Measurements from ENCODE around the gene LIPJ.

Gene LIPJ

GRCh38 chr10:88586462-88586861 lies at the start of gene LIPJ:
LIPJ (plus strand) TSS chr10:88586762; CDS start chr10:88590688, 3,926 bp downstream.
- no peak for DNase-seq

- no peak for DNase-seq
Measured at GRCh38 chr10:88537322-88537721, 49.2 kb upstream of the LIPJ start.

GRCh38 chr10:88538048-88538447 lies 48.5 kb upstream of the LIPJ start:
- no peak for DNase-seq

- no peak for DNase-seq
Measured at GRCh38 chr10:88540351-88540750, 46.2 kb upstream of the LIPJ start.

GRCh38 chr10:88541116-88541626 lies 45.4 kb upstream of the LIPJ start:
- no peak for DNase-seq

- DNase-seq, result no peak
Measured at GRCh38 chr10:88542522-88542921, 44.0 kb upstream of the LIPJ start.

GRCh38 chr10:88544140-88544870 lies 42.3 kb upstream of the LIPJ start:
- DNase-seq, result no peak

GRCh38 chr10:88545359-88545758 lies 41.2 kb upstream of the LIPJ start:
- no peak for DNase-seq

- DNase-seq, result no peak
Measured at GRCh38 chr10:88546497-88546896, 40.1 kb upstream of the LIPJ start.

- no peak for DNase-seq
Measured at GRCh38 chr10:88551246-88551645, 35.3 kb upstream of the LIPJ start.

GRCh38 chr10:88553116-88553752 lies 33.3 kb upstream of the LIPJ start:
- no peak for DNase-seq

- no peak for DNase-seq
Measured at GRCh38 chr10:88555190-88555908, 31.2 kb upstream of the LIPJ start.

- no peak for DNase-seq
Measured at GRCh38 chr10:88557256-88557655, 29.3 kb upstream of the LIPJ start.

GRCh38 chr10:88557658-88558057 lies 28.9 kb upstream of the LIPJ start:
- no peak for DNase-seq

- DNase-seq, result no peak
Measured at GRCh38 chr10:88562152-88562551, 24.4 kb upstream of the LIPJ start.

GRCh38 chr10:88565072-88565471 lies 21.5 kb upstream of the LIPJ start:
- DNase-seq, result no peak

- DNase-seq, result no peak
Measured at GRCh38 chr10:88582411-88582805, 4.2 kb upstream of the LIPJ start.

- no peak for DNase-seq
Measured at GRCh38 chr10:88582806-88583583, 3.6 kb upstream of the LIPJ start, which contains the start of gene RNLS. RNLS (minus strand) TSS chr10:88583318.

- DNase-seq, result no peak
Measured at GRCh38 chr10:88583584-88583957, 3.0 kb upstream of the LIPJ start.

- no peak for DNase-seq
Measured at GRCh38 chr10:88592381-88592780, 5.8 kb downstream of the LIPJ start.

- no peak for DNase-seq
Measured at GRCh38 chr10:88592906-88593305, 6.3 kb downstream of the LIPJ start.

GRCh38 chr10:88594482-88594881 lies 7.9 kb downstream of the LIPJ start:
- DNase-seq, result no peak

- no peak for DNase-seq
Measured at GRCh38 chr10:88598055-88598454, 11.5 kb downstream of the LIPJ start.
